Activated B cell treated with CpG ODN at 0.5 μM for 24 hours (primary cell): Measurements from ENCODE around the gene CMTR1. TPM values are rescaled to one million over a fixed set of nuclear protein-coding genes. Genes with fewer than 3 reads are reported as not detected.

Source experiments
- ATAC-seq: fragments of 200-7000 bp; cut with Tn5 transposase; one replicate; pipeline ENCODE4 v1.10.0; 2021; ENCODE audit warnings: low read depth, mild to moderate bottlenecking, moderate library complexity
- CTCF ChIA-PET: fragments of 350-600 bp; sonication (Branson Sonifier 250); formaldehyde crosslinking; loops from one replicate; lab custom pipeline; 2021; ENCODE audit warnings: antibody characterized with exemption; lab: Charles Lee
- POLR2A ChIA-PET: fragments of 350-600 bp; sonication (Branson Sonifier 250); formaldehyde crosslinking; loops from one replicate; lab custom pipeline; 2021; ENCODE audit warnings: antibody characterized with exemption; lab: Charles Lee
- DNase-seq: peaks from one replicate; pipeline ENCODE4 v3.0.0; 2022
- H3K27ac Mint-ChIP-seq: one replicate; pipeline ENCODE4 v1.8.0; 2020; ENCODE audit warnings: mixed read lengths
- H3K27me3 Mint-ChIP-seq: one replicate; pipeline ENCODE4 v1.8.0; 2021; ENCODE audit warnings: mixed read lengths
- H3K36me3 Mint-ChIP-seq: one replicate; pipeline ENCODE4 v1.8.0; 2021; ENCODE audit warnings: low read depth, mixed read lengths
- H3K4me1 Mint-ChIP-seq: one replicate; pipeline ENCODE4 v1.8.0; 2021; ENCODE audit warnings: mixed read lengths
- H3K4me3 Mint-ChIP-seq: one replicate; pipeline ENCODE4 v1.8.0; 2020; ENCODE audit warnings: mild to moderate bottlenecking, mixed read lengths
- H3K9me3 Mint-ChIP-seq: one replicate; pipeline ENCODE4 v1.8.0; 2020; ENCODE audit warnings: mixed read lengths
- CTCF ChIP-seq: fragments of 200-600 bp; IDR thresholded peaks from one replicate; pipeline ENCODE4 v1.8.0; 2022; ENCODE audit warnings: antibody characterized with exemption, mild to moderate bottlenecking
- intact Hi-C: fragments of 100-400 bp; cut with micrococcal nuclease; formaldehyde crosslinking; loops from one replicate; pipeline ENCODE4 v1.15.1; 2024
- total RNA-seq: library from RNA; stranded (reverse); gene quantifications from 2 replicates; pipeline ENCODE4 v1.2.3, GENCODE V29; 2022

CMTR1 gene
- total RNA-seq, 1 donor from 2014 or later: 65.7 TPM

- H3K27ac Mint-ChIP-seq: peak overlapping the region; percentile 63
- H3K27me3 Mint-ChIP-seq: no peaks in the 10 kb centered on the region
- CTCF ChIA-PET: interaction anchor here (1.0 to 1.7 kb wide), 2 partner anchors 76 to 203 kb away, joined by 3 to 6 read pairs; no protein-coding TSS in a partner anchor
- H3K4me3 Mint-ChIP-seq: no peak overlapping the region
- no peak for DNase-seq
- no peak for TF ChIP-seq CTCF
- intact Hi-C loops: loop anchor here (10.0 kb wide), 1 partner anchor 375 kb away; no protein-coding TSS in a partner anchor
- peaks cover 10% of the 10 kb centered on the region for H3K36me3 Mint-ChIP-seq
- peak; percentile 66 for ATAC-seq
- no peaks in the 10 kb centered on the region for H3K9me3 Mint-ChIP-seq
- POLR2A ChIA-PET: interaction anchor here (0.6 kb wide), 1 partner anchor 71 kb away, joined by 3 read pairs; no protein-coding TSS in a partner anchor
- H3K4me1 Mint-ChIP-seq: peaks cover 14% of the 10 kb centered on the region
These were observed 56.8 kb downstream of the CMTR1 start for GRCh38 chr6:37489697-37490336.

DNA sequence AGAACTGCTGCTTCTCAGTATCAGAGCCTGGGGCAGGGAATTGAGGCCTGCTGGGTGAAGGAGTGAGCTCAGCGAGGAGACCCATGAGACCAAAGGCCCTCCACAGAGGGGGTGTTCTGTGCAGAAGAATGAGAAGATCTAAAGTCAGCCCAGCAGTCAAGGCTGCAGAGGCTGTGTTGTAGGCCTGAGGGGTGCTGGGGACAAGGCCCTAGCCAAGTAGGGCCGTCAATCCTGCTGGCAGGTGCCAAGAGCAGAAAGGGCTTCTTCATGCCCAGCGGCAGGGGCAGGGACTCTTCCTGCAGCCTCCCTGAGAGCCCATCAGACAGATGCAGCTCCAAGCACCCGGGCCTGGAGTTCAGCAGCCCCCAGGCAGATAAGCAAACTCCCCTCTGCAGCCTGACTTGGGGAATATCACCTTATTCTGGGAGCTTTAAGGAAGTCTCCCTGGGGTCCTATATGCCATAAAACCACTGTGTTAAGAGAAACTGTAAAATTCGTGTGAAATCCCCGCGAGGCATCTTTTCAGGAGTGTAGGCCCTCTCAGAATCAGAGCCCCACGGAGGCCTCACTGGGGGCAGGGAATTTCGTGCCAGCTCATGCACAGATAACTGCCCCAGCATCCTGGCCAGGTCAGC lies 57.6 kb downstream of the CMTR1 start:
- no peaks in the 10 kb centered on the region for H3K9me3 Mint-ChIP-seq
- ChIA-PET CTCF (interaction anchor here (1.7 kb wide), 1 partner anchor 202 kb away, joined by 3 read pairs; no protein-coding TSS in a partner anchor), POLR2A (no interaction called here)
- ATAC-seq: no peak
- H3K36me3 Mint-ChIP-seq: peaks cover 10% of the 10 kb centered on the region
- H3K4me1 Mint-ChIP-seq: peaks cover 15% of the 10 kb centered on the region
- H3K4me3 Mint-ChIP-seq: no peak overlapping the region
- no peak for TF ChIP-seq CTCF
- intact Hi-C loops: no loop called here
- no peaks in the 10 kb centered on the region for H3K27me3 Mint-ChIP-seq
- no peak overlapping the region for H3K27ac Mint-ChIP-seq
- no peak for DNase-seq

- DNase-seq (no peak), ATAC-seq (no peak)
- ChIA-PET POLR2A (interaction anchor here (1.5 kb wide), 1 partner anchor 10 kb away, joined by 3 read pairs; no protein-coding TSS in a partner anchor), CTCF (interaction anchor here (1.7 kb wide), 1 partner anchor 201 kb away, joined by 3 read pairs; no protein-coding TSS in a partner anchor)
- no peak overlapping the region for H3K4me3 Mint-ChIP-seq
- H3K27ac Mint-ChIP-seq: no peak overlapping the region
- peaks cover 15% of the 10 kb centered on the region for H3K4me1 Mint-ChIP-seq
- H3K9me3 Mint-ChIP-seq: no peaks in the 10 kb centered on the region
- intact Hi-C loops: no loop called here
- no peak for TF ChIP-seq CTCF
- H3K36me3 Mint-ChIP-seq: peaks cover 7% of the 10 kb centered on the region
- H3K27me3 Mint-ChIP-seq: no peaks in the 10 kb centered on the region
These were observed 58.3 kb downstream of the CMTR1 start for GRCh38 chr6:37491171-37491829.

DNA sequence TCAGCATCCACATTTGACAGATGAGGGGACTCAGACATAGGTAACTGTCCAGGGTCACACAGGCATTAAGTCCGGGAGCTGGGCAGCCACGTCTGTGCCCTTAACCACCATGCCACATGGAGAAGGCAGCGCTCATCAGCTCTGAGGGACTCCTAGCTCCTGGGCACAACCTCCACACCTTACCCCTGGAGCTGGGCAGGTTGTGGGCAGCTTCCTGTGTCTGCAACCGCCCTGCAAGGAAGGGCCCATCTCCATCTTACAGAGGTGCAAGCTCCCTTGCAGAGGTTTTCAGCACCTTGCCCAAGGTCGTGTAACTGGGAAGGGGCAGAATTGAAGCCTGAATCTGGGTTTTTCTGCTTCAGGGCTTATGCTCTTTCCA lies 58.8 kb downstream of the CMTR1 start:
- DNase-seq: no peak
- H3K9me3 Mint-ChIP-seq: no peaks in the 10 kb centered on the region
- no peak overlapping the region for H3K4me3 Mint-ChIP-seq
- no peak for ATAC-seq
- H3K4me1 Mint-ChIP-seq: peaks cover 18% of the 10 kb centered on the region
- H3K27ac Mint-ChIP-seq: no peak overlapping the region
- TF ChIP-seq CTCF: no peak
- ChIA-PET POLR2A (interaction anchor here (1.5 kb wide), 1 partner anchor 9 kb away, joined by 3 read pairs; no protein-coding TSS in a partner anchor), CTCF (no interaction called here)
- intact Hi-C loops: no loop called here
- H3K36me3 Mint-ChIP-seq: peaks cover 6% of the 10 kb centered on the region
- H3K27me3 Mint-ChIP-seq: no peaks in the 10 kb centered on the region
